Vagina (tissue), 2 donors: ENCODE results near the gene CATSPER3. TPM values are rescaled to one million over a fixed set of nuclear protein-coding genes. Genes with fewer than 3 reads are reported as not detected.

Experiments
- DNase-seq, 2 donors: peaks; one replicate each; pipeline ENCODE4 v3.0.0-alpha.2; 2017; ENCODE audit errors: extremely low spot score in 2 of 2
- H3K27ac ChIP-seq: fragments of 200-600 bp; sonication (generic); one replicate; pipeline ENCODE4 v1.5.1; 2019
- H3K27me3 ChIP-seq: fragments of 200-600 bp; sonication (generic); one replicate; pipeline ENCODE4 v1.5.1; 2019
- H3K36me3 ChIP-seq, 2 donors: fragments of 200-600 bp; sonication (generic); one replicate each; pipeline ENCODE4 v1.5.1; 2017 to 2019
- H3K4me1 ChIP-seq: fragments of 200-600 bp; sonication (generic); one replicate; pipeline ENCODE4 v1.5.1; 2019
- H3K4me3 ChIP-seq, 2 donors: fragments of 200-600 bp; sonication (generic); 1 replicate in 1 of 2; 2 replicates in 1 of 2; pipeline ENCODE4 v1.5.1; 2016 to 2019
- H3K9me3 ChIP-seq: fragments of 200-600 bp; sonication (generic); one replicate; pipeline ENCODE4 v1.5.1; 2019
- CTCF ChIP-seq, 3 experiments: fragments of 450-650 bp in 2 of 3; fragments of 200-600 bp in 1 of 3; sonication (generic) in 1 of 3; IDR thresholded peaks; one replicate each; pipeline ENCODE4 v1.5.1; 2017 to 2019; ENCODE audit warnings: antibody characterized with exemption in 3 of 3, mild to moderate bottlenecking in 2 of 3, moderate library complexity in 2 of 3
- POLR2A ChIP-seq, 2 donors: fragments of 450-650 bp; IDR thresholded peaks; one replicate each; pipeline ENCODE4 v1.6.1; 2017; ENCODE audit warnings: antibody characterized with exemption in 2 of 2, mild to moderate bottlenecking in 2 of 2, moderate library complexity in 2 of 2
- POLR2AphosphoS5 ChIP-seq, 2 donors: sonication (generic); formaldehyde crosslinking; IDR thresholded peaks; one replicate each; pipeline ENCODE4 v1.9.0; 2017; ENCODE audit warnings: antibody characterized with exemption in 2 of 2, mild to moderate bottlenecking in 2 of 2, low read depth in 1 of 2; ENCODE audit not compliant: insufficient read depth in 1 of 2
- intact Hi-C: fragments of 100-400 bp; cut with DNase I; formaldehyde crosslinking; loops from one replicate; pipeline ENCODE4 v1.15.1; 2023
- total RNA-seq: library from RNA; depleted of rRNA; stranded (reverse); fragments of >200 nt; gene quantifications from one replicate; pipeline ENCODE4 v1.2.3, GENCODE V29; 2016

Gene CATSPER3
- total RNA-seq, 1 donor from 2014 or later: not detected

DNA sequence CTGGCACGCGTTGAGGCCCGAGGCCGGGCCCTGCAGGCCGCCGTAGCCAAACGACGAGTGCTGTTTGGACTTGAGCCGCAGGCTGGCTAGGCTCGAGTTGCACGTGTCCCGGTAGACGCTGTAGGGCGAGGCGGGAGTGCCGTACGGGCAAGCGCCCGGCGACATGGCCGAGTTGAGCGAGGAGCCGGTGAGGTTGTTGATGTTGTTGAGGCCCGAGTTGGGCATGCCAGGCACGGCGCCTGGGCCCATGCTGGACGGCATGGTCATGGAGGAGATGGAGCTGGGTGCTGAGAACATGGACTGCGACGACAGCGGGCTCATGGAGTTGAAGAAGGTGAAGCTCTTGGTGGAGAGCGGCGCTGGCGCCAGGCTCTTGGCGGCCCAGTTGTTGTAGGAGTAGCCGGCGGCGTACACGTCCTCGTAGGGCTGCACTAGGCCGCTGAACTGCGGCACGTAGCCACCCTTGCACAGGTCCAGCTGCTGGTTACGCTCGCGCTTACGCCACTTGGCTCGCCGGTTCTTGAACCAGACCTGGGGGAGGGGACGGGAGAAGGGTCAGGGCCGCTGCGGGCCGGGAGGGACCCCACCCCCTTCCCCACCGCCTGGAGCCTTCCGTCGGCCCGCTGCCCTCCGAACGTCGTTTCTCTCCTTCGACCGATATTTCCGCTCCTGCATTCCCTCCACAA lies 61.2 kb downstream of the CATSPER3 start:
- Histone ChIP-seq H3K36me3 (no peaks in the 10 kb centered on the region), H3K4me3 (peak overlapping the region; percentile 18 to 57), H3K9me3 (no peaks in the 10 kb centered on the region), H3K4me1 (peaks cover 38% of the 10 kb centered on the region), H3K27me3 (peaks cover 22% of the 10 kb centered on the region), H3K27ac (peak overlapping the region; percentile 95)
- intact Hi-C loops: loop anchor here (10.0 kb wide), 1 partner anchor 744 kb away; no protein-coding TSS in a partner anchor
- TF ChIP-seq CTCF (IDR thresholded peaks at IDR 0.05) (no peak), POLR2AphosphoS5 (IDR thresholded peaks at IDR 0.05; ENCODE audit: insufficient read depth in 1 of 2, low read depth in 1 of 2) (peak in 1 of 2 donors; percentile 51)
- DNase-seq: no peak

- Histone ChIP-seq H3K4me1 (peaks cover 44% of the 10 kb centered on the region), H3K9me3 (no peaks in the 10 kb centered on the region), H3K27me3 (peaks cover 22% of the 10 kb centered on the region), H3K4me3 (peak overlapping the region in 1 of 2 donors; percentile 57), H3K27ac (peak overlapping the region; percentile 95), H3K36me3 (no peaks in the 10 kb centered on the region)
- intact Hi-C loops: loop anchor here (10.0 kb wide), 1 partner anchor 745 kb away; no protein-coding TSS in a partner anchor
- TF ChIP-seq POLR2A (IDR thresholded peaks at IDR 0.05): no peak
- TF ChIP-seq CTCF (IDR thresholded peaks at IDR 0.05): no peak
- no peak for TF ChIP-seq POLR2AphosphoS5 (IDR thresholded peaks at IDR 0.05; ENCODE audit: insufficient read depth in 1 of 2, low read depth in 1 of 2)
- DNase-seq: no peak
Observed at GRCh38 chr5:135029477-135030122, 61.9 kb downstream of the CATSPER3 start.

DNA sequence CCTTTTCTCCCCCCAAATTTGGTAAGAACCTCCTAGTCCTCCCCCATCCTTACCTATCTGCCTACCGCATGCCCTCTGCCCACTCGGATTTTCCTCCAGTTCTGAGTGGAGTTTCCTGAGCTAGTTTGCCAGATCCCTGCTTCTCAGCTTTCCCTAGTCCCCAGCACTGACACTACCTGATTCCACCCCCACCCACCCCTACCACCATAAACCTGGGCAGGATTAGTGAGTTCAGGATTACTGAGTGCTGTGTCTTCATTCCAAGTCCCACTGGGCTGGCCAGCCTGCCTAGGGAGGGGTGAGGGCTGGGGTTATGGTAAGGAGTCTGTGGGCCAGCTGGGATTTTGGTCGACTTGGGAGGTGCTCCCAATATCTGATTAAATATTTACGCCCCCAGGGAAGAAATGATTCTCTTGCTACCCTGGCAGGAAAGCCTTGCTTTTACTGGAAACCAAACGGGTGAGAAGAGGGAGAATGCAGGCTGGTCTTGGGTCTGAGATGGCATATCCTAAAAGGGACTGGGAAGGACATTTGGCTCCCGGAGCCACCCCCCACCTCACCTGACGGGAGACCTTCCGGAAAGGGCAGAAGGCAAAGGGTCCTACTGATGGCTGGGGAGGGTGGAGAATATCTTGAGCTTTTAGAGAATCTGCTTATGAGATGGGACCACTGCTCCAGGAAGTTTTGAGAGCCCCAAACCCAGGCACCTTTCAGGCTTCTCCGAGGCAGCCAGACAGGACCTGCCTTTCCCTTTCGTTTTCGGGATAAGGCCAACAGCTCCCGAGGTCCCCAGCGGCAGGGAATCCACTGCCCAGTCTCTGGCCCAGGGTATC lies 62.6 kb downstream of the CATSPER3 start:
- DNase-seq: no peak
- peak overlapping the region; percentile 95 for H3K27ac ChIP-seq
- no peak for TF ChIP-seq POLR2A (IDR thresholded peaks at IDR 0.05)
- TF ChIP-seq CTCF (IDR thresholded peaks at IDR 0.05): no peak
- no peak for TF ChIP-seq POLR2AphosphoS5 (IDR thresholded peaks at IDR 0.05; ENCODE audit: insufficient read depth in 1 of 2, low read depth in 1 of 2)
- H3K36me3 ChIP-seq: no peaks in the 10 kb centered on the region
- no peaks in the 10 kb centered on the region for H3K9me3 ChIP-seq
- H3K4me3 ChIP-seq: peak overlapping the region; percentile 32 to 57
- H3K4me1 ChIP-seq: peaks cover 51% of the 10 kb centered on the region
- H3K27me3 ChIP-seq: peaks cover 22% of the 10 kb centered on the region
- intact Hi-C loops: no loop called here

DNA sequence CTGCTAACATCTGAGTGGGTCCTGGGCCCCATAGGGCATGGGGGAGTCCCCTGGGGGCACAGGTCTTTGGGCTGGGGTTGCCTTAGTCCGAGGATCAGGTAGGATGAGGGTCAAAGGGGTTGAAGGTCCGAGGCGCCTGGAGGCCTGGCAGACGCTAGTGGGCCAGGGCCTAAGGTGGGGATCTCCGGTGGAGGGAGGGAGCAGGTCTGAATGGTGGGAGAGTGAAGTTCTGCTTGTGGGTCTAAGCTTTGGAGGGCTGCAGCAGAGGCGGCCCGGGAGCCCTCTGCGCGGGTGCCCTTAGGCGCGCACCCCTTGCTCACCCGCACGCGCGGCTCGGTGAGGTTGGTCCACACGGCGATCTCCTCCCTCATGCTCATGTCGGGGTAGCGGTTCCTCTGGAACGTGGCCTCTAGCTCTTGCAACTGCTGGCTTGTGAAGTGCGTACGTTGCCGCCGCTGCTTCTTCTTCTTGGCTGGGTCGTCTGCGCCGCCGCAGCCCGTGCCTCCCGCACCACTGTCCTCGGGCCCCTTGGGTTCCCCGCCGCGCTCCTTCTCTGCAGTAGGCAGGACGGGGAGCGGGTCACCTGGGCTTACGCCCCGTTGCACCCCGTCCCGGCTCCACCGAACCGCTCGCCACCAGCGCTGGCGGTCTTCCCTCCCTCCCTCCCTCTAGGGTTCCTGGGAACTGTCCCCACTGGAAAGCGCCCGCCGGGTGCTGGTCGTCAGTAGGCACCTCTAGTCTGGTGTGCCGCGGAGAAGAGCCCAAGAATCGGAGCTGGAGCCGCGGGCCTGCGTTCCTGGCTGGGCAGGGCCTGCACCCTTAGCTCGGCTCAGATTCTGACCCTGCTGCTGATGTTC lies 63.5 kb downstream of the CATSPER3 start:
- Histone ChIP-seq H3K4me1 (peaks cover 47% of the 10 kb centered on the region), H3K27ac (peak overlapping the region; percentile 95), H3K4me3 (peak overlapping the region; percentile 32 to 57), H3K36me3 (no peaks in the 10 kb centered on the region), H3K9me3 (no peaks in the 10 kb centered on the region), H3K27me3 (peaks cover 22% of the 10 kb centered on the region)
- intact Hi-C loops: no loop called here
- no peak for DNase-seq
- TF ChIP-seq POLR2A (IDR thresholded peaks at IDR 0.05) (no peak), POLR2AphosphoS5 (IDR thresholded peaks at IDR 0.05; ENCODE audit: insufficient read depth in 1 of 2, low read depth in 1 of 2) (peak in 1 of 2 donors; percentile 34), CTCF (IDR thresholded peaks at IDR 0.05) (no peak)
